PC-9 (cell line): ENCODE measurements around the gene HESX1.
A peak's percentile ranks its signal among the peaks of the same experiment; 100 is the strongest.

Source experiments
- CTCF ChIP-seq: fragments of 200-600 bp; sonication (generic); conservative IDR thresholded peaks from 2 replicates; pipeline ENCODE4 v1.6.1; 2017; ENCODE audit warnings: mixed run types, antibody characterized with exemption, mild to moderate bottlenecking, moderate library complexity
- EZH2 ChIP-seq: fragments of 200-600 bp; sonication (generic); IDR thresholded peaks from 2 replicates; pipeline ENCODE4 v1.8.0; 2017; ENCODE audit warnings: antibody characterized with exemption, low read depth

DNA sequence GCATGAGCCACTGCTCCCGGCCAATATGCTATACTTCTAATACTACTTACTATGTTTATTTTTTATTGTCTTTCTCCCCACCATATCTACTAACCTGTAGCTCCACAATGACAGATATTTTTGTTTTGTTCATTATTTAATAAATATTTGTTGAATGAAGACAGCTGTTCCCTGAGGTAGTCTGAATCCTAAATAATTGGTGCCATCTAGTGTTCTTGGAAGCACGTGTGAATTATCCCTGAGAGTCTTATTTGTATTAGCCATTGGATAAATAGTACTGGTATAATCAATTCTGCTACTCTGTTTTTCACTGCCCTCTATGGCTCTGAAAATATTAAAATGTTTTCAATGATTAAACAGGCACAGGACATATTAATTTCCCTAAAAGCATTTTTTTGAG is 22.1 kb upstream of the HESX1 start:
- TF ChIP-seq CTCF = peak; percentile 60
- no peak for TF ChIP-seq EZH2
